Measurements from ENCODE around the gene REXO4. TPM values are rescaled to one million over a fixed set of nuclear protein-coding genes. Genes with fewer than 3 reads are reported as not detected.

REXO4 gene
- total and polyA plus RNA-seq, 2 of the 13 experiments (the other 11 are each of a cell fraction or from before 2014, with no cell fraction given): 18.5 to 30.4 TPM

DNA sequence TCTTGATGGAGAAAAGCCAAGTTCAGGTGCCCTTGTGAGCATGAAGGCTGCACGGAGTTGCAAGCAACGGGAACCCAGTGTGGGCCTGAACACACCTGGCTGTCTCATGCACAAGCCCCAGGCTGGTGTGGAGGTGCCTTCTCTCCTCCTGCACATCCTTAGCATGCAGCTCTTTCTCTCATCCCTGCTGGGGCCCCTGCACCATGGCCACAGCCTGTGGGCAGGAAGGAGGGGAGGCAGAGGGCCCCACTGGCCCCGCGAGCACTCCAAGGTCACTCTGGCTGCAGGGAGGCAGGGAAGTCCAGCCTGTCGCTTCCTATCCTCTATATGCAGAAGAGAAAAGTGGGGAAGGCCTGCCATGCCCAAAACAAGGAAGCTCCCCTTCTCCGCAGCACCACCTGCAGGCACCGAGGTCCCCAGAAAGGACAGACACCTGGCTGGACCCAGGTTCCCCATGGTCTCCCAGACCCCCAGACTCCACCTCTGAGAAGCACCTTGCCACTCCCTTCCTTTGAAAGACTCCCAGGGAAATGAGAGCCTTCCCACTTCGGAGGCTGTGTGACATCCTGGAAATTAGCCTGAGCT lies 23.0 kb downstream of the REXO4 start (continued):
- TF ChIP-seq, protein P1, sequence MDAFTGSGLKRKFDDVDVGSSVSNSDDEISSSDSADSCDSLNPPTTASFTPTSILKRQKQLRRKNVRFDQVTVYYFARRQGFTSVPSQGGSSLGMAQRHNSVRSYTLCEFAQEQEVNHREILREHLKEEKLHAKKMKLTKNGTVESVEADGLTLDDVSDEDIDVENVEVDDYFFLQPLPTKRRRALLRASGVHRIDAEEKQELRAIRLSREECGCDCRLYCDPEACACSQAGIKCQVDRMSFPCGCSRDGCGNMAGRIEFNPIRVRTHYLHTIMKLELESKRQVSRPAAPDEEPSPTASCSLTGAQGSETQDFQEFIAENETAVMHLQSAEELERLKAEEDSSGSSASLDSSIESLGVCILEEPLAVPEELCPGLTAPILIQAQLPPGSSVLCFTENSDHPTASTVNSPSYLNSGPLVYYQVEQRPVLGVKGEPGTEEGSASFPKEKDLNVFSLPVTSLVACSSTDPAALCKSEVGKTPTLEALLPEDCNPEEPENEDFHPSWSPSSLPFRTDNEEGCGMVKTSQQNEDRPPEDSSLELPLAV (CRISPR knock-in tag; conservative IDR thresholded peaks at IDR 0.05; ENCODE audit: low read depth): no peak
- TF ChIP-seq, protein P2, sequence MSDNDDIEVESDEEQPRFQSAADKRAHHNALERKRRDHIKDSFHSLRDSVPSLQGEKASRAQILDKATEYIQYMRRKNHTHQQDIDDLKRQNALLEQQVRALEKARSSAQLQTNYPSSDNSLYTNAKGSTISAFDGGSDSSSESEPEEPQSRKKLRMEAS (IDR thresholded peaks at IDR 0.05): 0 out of 2 replicates have a peak, but pooled peaks have one; percentile 35
- TF ChIP-seq, protein P3, sequence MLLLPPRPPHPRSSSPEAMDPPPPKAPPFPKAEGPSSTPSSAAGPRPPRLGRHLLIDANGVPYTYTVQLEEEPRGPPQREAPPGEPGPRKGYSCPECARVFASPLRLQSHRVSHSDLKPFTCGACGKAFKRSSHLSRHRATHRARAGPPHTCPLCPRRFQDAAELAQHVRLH (CRISPR knock-in tag; IDR thresholded peaks at IDR 0.05; ENCODE audit: borderline replicate concordance, low read depth): no peak
- TF ChIP-seq ZBTB7A (CRISPR knock-in tag; IDR thresholded peaks at IDR 0.05) (no peak), TEAD2 (CRISPR knock-in tag; IDR thresholded peaks at IDR 0.05) (no peak), TOE1 (CRISPR knock-in tag; IDR thresholded peaks at IDR 0.05) (no peak), ZNF570 (CRISPR knock-in tag; IDR thresholded peaks at IDR 0.05; ENCODE audit: borderline replicate concordance) (no peak), ZNF333 (CRISPR knock-in tag; IDR thresholded peaks at IDR 0.05; ENCODE audit: borderline replicate concordance) (no peak), ZNF724P (CRISPR knock-in tag; IDR thresholded peaks at IDR 0.05; ENCODE audit: borderline replicate concordance) (no peak)
- TF ChIP-seq, protein P4, sequence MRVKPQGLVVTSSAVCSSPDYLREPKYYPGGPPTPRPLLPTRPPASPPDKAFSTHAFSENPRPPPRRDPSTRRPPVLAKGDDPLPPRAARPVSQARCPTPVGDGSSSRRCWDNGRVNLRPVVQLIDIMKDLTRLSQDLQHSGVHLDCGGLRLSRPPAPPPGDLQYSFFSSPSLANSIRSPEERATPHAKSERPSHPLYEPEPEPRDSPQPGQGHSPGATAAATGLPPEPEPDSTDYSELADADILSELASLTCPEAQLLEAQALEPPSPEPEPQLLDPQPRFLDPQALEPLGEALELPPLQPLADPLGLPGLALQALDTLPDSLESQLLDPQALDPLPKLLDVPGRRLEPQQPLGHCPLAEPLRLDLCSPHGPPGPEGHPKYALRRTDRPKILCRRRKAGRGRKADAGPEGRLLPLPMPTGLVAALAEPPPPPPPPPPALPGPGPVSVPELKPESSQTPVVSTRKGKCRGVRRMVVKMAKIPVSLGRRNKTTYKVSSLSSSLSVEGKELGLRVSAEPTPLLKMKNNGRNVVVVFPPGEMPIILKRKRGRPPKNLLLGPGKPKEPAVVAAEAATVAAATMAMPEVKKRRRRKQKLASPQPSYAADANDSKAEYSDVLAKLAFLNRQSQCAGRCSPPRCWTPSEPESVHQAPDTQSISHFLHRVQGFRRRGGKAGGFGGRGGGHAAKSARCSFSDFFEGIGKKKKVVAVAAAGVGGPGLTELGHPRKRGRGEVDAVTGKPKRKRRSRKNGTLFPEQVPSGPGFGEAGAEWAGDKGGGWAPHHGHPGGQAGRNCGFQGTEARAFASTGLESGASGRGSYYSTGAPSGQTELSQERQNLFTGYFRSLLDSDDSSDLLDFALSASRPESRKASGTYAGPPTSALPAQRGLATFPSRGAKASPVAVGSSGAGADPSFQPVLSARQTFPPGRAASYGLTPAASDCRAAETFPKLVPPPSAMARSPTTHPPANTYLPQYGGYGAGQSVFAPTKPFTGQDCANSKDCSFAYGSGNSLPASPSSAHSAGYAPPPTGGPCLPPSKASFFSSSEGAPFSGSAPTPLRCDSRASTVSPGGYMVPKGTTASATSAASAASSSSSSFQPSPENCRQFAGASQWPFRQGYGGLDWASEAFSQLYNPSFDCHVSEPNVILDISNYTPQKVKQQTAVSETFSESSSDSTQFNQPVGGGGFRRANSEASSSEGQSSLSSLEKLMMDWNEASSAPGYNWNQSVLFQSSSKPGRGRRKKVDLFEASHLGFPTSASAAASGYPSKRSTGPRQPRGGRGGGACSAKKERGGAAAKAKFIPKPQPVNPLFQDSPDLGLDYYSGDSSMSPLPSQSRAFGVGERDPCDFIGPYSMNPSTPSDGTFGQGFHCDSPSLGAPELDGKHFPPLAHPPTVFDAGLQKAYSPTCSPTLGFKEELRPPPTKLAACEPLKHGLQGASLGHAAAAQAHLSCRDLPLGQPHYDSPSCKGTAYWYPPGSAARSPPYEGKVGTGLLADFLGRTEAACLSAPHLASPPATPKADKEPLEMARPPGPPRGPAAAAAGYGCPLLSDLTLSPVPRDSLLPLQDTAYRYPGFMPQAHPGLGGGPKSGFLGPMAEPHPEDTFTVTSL (CRISPR knock-in tag; IDR thresholded peaks at IDR 0.05; ENCODE audit: borderline replicate concordance): no peak
- TF ChIP-seq, protein P5, sequence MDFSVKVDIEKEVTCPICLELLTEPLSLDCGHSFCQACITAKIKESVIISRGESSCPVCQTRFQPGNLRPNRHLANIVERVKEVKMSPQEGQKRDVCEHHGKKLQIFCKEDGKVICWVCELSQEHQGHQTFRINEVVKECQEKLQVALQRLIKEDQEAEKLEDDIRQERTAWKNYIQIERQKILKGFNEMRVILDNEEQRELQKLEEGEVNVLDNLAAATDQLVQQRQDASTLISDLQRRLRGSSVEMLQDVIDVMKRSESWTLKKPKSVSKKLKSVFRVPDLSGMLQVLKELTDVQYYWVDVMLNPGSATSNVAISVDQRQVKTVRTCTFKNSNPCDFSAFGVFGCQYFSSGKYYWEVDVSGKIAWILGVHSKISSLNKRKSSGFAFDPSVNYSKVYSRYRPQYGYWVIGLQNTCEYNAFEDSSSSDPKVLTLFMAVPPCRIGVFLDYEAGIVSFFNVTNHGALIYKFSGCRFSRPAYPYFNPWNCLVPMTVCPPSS (IDR thresholded peaks at IDR 0.05): no peak
- TF ChIP-seq, protein P6, sequence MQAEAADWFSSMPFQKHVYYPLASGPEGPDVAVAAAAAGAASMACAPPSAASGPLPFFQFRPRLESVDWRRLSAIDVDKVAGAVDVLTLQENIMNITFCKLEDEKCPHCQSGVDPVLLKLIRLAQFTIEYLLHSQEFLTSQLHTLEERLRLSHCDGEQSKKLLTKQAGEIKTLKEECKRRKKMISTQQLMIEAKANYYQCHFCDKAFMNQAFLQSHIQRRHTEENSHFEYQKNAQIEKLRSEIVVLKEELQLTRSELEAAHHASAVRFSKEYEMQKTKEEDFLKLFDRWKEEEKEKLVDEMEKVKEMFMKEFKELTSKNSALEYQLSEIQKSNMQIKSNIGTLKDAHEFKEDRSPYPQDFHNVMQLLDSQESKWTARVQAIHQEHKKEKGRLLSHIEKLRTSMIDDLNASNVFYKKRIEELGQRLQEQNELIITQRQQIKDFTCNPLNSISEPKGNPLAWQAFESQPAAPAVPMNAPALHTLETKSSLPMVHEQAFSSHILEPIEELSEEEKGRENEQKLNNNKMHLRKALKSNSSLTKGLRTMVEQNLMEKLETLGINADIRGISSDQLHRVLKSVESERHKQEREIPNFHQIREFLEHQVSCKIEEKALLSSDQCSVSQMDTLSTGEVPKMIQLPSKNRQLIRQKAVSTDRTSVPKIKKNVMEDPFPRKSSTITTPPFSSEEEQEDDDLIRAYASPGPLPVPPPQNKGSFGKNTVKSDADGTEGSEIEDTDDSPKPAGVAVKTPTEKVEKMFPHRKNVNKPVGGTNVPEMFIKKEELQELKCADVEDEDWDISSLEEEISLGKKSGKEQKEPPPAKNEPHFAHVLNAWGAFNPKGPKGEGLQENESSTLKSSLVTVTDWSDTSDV (CRISPR knock-in tag; IDR thresholded peaks at IDR 0.05): no peak
- TF ChIP-seq, protein P7, sequence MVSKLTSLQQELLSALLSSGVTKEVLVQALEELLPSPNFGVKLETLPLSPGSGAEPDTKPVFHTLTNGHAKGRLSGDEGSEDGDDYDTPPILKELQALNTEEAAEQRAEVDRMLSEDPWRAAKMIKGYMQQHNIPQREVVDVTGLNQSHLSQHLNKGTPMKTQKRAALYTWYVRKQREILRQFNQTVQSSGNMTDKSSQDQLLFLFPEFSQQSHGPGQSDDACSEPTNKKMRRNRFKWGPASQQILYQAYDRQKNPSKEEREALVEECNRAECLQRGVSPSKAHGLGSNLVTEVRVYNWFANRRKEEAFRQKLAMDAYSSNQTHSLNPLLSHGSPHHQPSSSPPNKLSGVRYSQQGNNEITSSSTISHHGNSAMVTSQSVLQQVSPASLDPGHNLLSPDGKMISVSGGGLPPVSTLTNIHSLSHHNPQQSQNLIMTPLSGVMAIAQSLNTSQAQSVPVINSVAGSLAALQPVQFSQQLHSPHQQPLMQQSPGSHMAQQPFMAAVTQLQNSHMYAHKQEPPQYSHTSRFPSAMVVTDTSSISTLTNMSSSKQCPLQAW (CRISPR knock-in tag; IDR thresholded peaks at IDR 0.05): 0 out of 2 replicates have a peak, but pooled peaks have one; percentile 18
